Measurements from ENCODE around the gene NRIP1. TPM values are rescaled to one million over a fixed set of nuclear protein-coding genes. Genes with fewer than 3 reads are reported as not detected.

The NRIP1 gene
- total RNA-seq, 4 donors from 2014 or later: 37.2 to 86.3 (median 60.7) TPM

DNA sequence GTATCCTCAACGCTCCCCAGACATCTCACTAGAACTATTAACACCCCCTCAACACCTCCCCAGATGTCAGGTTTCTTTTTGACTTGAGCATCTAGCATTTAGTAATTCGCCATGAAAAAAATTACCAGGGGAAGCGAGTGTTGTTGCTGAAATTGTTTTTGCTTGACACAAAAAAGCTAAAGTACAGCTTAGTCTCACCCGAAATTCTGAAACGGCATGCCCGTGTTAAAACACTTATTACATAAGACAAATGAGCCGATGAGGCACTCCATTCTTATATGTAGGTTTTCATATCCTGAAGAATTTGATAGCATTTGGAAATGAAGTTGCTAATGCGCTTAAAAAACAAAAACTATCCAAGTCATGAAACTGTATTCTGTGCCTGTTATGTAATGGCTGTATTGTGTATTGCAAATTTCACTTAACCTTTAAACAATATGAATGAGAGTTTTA lies 1.3 kb upstream of the NRIP1 start:
- TF ChIP-seq, protein P1, sequence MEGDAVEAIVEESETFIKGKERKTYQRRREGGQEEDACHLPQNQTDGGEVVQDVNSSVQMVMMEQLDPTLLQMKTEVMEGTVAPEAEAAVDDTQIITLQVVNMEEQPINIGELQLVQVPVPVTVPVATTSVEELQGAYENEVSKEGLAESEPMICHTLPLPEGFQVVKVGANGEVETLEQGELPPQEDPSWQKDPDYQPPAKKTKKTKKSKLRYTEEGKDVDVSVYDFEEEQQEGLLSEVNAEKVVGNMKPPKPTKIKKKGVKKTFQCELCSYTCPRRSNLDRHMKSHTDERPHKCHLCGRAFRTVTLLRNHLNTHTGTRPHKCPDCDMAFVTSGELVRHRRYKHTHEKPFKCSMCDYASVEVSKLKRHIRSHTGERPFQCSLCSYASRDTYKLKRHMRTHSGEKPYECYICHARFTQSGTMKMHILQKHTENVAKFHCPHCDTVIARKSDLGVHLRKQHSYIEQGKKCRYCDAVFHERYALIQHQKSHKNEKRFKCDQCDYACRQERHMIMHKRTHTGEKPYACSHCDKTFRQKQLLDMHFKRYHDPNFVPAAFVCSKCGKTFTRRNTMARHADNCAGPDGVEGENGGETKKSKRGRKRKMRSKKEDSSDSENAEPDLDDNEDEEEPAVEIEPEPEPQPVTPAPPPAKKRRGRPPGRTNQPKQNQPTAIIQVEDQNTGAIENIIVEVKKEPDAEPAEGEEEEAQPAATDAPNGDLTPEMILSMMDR (IDR thresholded peaks at IDR 0.05): no peak
- ATAC-seq (ENCODE audit: low FRiP score): no peak
- DNase-seq (ENCODE audit: low spot score): no peak

DNA sequence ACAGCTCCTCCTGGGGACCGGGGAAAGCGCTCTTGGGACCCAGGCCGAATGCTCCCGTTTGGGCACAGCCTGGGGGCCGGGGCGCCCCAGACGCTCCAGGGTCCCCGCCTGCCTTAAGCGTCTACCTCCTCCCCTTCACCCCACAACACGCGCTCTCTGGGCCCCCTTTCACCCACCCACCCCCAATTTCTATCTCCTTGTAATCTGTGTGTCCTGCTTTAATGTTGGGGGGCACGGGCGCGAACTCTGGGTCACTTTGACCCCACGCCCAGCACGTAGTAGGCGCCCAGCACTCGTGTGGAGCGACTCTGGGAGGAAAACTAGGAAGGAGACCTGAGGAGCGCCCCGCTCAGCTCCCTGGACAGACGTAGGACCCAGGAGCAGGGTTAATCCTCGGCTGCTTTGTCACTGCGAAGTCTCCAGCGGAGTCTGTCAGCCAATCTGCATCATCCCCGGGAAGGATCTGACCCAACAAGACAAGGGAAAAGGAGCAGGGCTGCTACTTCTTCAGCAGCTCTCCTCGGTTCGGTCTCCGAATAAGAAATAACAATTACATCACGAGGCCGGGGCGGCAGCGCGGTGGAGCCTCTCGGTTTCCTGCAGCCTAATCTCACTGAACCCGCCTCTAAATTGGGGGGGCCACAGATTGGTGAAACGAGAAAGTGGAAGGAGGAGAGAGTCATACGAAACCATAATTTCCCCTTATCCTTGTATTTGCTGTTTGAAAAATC lies 757 bp upstream of the NRIP1 start:
- ATAC-seq (ENCODE audit: low FRiP score) (peak; percentile 58), DNase-seq (ENCODE audit: low spot score) (peak; percentile 71)
- TF ChIP-seq, protein P1 (IDR thresholded peaks at IDR 0.05): no peak

DNA sequence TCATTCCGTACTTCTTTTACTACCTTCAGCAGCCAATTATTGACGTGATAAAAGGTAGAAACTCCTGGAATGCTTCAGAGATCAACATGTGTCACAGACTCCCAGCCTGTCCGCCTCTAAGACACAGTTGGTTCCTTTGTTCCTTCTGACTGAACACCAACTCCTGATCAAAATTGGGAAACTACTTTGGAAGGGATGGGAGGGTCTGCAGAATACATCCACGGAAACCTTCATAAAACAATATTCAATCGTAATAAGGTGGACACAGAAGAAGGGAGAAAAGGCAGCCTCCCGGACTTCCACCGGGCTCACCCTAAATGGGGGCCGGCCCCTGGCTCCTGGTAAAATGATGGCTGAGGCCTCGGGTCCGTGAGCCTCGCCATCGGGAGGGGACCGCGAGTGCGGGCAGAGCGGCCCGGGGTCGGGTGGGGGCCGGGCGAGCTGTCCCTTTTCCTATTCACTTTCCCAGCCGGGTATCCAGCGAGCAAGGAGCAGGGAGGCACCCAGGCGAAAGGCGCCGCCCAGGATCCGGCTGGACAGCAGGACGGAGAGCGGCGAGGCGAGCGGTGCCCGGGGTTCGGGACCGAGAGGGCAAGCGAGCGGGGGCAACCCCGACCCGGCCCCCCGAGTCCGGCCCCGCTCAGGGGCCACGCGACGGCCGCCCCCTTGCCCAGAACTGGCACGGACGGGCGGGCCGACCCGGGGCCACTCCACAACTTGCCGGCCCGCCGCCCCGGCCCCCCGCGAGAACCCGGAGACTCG lies 805 bp downstream of the NRIP1 start:
- ATAC-seq (ENCODE audit: low FRiP score) (peak; percentile 17), DNase-seq (ENCODE audit: low spot score) (no peak)
- TF ChIP-seq, protein P1 (IDR thresholded peaks at IDR 0.05): no peak

DNA sequence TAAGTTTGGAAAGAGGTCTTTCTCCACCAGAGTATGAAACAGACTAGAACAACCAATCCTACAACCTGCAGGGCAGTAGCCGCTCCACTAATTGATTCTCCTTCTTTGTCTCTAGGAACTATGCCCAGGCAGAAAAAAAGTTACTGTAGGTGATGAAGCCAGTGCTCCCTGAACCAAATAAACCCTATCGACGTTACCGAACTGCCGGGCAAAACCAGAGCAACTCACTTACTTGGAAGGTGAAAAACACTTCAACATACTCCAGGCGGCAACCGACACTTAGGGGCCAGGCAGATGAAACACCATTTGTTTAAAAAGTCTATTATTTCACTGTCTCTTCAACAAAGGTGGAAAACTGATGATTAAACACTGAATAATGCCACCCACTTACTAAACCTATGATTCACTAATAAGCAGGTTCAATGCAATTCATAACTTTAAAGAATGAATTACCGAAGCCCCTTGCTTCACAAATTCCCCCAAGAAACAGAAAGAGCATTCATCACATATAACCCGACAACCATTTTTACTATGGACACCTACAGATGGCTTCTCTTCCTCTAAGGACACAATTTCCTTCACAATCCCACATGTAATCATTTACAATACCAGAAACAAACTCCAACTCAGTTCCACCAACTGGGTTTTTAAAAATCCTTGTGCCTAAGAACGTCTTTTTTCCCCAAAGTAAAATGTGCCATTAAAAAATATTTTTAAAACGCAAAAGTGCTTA lies 1.6 kb downstream of the NRIP1 start:
- DNase-seq (ENCODE audit: low spot score): no peak
- TF ChIP-seq, protein P1 (IDR thresholded peaks at IDR 0.05): no peak
- ATAC-seq (ENCODE audit: low FRiP score): no peak

DNA sequence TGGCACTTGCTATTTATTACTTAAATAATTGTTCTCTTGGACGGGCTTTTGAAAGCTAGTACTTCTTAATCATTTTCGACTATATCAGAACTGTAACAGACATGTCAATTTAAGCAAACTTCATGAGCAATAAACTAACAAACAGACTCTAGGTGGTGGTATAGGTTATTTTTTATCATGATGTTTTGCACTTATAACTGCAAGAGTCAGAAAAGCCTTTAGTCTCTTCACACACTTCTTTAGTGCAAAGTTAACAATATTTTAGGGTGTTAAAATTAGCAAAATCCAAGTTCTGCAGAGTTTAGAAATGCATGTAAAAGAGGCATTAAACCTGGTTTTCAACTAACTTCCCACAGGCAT lies 2.2 kb downstream of the NRIP1 start:
- no peak for DNase-seq (ENCODE audit: low spot score)
- TF ChIP-seq, protein P1 (IDR thresholded peaks at IDR 0.05): no peak
- no peak for ATAC-seq (ENCODE audit: low FRiP score)

DNA sequence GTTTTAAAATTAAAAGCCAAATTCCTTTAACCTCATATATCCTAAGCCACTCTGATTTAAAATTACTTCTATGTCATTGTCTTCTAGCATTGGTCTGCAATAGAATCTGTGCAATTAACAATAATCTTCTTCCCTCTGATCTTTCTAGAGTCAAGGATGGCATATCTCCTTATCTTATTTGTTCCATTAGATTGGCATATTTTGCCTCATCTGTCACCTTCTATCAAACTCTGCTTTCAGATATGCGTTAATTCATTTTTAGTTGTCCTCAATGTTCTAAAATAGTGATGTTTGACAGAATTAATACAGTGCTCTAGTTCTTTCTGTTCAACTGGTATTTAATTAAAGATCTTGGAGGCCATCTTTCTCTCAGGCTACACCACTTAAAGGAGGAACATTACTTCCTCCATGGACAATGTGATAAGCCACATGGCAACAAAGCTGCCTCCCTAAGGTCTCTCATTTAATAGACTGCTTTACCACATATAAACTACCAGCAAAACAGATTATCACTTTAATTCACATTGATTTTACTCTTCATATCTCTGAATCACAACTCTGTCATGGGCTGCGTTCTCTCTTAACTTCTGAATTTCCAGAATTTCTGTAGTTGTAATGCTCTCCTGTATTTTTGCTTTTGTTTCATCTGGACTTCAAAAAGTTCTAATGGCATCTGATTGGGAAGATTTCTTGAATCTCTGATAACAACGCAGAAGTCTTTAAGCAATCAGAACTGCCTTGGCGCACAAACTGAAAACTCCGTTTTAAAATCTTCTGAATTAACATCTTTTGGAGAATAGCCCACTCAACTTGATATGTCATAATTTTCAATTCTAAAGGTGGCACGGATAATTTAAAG lies 2.8 kb downstream of the NRIP1 start:
- TF ChIP-seq, protein P1 (IDR thresholded peaks at IDR 0.05): no peak
- ATAC-seq (ENCODE audit: low FRiP score) (no peak), DNase-seq (ENCODE audit: low spot score) (no peak)
